H1 (cell line): ENCODE measurements around the gene EMP2. TPM values are rescaled to one million over a fixed set of nuclear protein-coding genes. Genes with fewer than 3 reads are reported as not detected.

Experiments used
- CTCF ChIA-PET: fragments of 300-600 bp; sonication (Branson Sonifier 250); formaldehyde crosslinking; loops from one replicate; lab custom pipeline; 2021; ENCODE audit not compliant: partially characterized antibody; lab: Charles Lee
- POLR2A ChIA-PET: fragments of 300-600 bp; sonication (Branson Sonifier 250); formaldehyde crosslinking; loops from one replicate; lab custom pipeline; 2021; ENCODE audit warnings: inconsistent platforms; ENCODE audit not compliant: partially characterized antibody; lab: Charles Lee
- DNase-seq, 2 experiments: peaks; one replicate each; pipeline versions ENCODE4 v3.0.0 to v3.0.0-alpha.2; 2010 to 2022; ENCODE audit warnings: low spot score in 2 of 2, low read depth in 1 of 2, mixed read lengths in 1 of 2
- FAIRE-seq: peaks from 2 replicates; lab custom pipeline; 2011; peaks lifted over from hg19 to GRCh38; lab: Jason Lieb, UNC
- H2AFZ ChIP-seq: 2 replicates; pipeline ENCODE4 v1.8.1; 2012; ENCODE audit warnings: low read length, inconsistent platforms
- H2AK5ac ChIP-seq: 2 replicates; pipeline ENCODE4 v1.6.1; 2013; ENCODE audit warnings: low read depth, low read length
- H2BK120ac ChIP-seq: replicated peaks from 2 replicates; pipeline ENCODE3; 2013; ENCODE audit warnings: low read depth, low read length, inconsistent platforms
- H2BK12ac ChIP-seq: 2 replicates; pipeline ENCODE4 v1.6.1; 2013; ENCODE audit warnings: low read depth, low read length
- H2BK15ac ChIP-seq: 2 replicates; pipeline ENCODE4 v1.6.1; 2013; ENCODE audit warnings: low read length
- H2BK20ac ChIP-seq: 2 replicates; pipeline ENCODE4 v1.6.1; 2013; ENCODE audit warnings: low read length
- H2BK5ac ChIP-seq: 2 replicates; pipeline ENCODE4 v1.6.1; 2013; ENCODE audit warnings: low read depth, low read length
- H3K14ac ChIP-seq: 2 replicates; pipeline ENCODE4 v1.6.1; 2013; ENCODE audit warnings: inconsistent platforms; ENCODE audit not compliant: insufficient read length
- H3K18ac ChIP-seq: 2 replicates; pipeline ENCODE4 v1.6.1; 2013; ENCODE audit warnings: low read length; ENCODE audit errors: extremely low read depth
- H3K23ac ChIP-seq: 2 replicates; pipeline ENCODE4 v1.6.1; 2013; ENCODE audit warnings: inconsistent platforms; ENCODE audit not compliant: insufficient read length
- H3K23me2 ChIP-seq: 2 replicates; pipeline ENCODE4 v1.6.1; 2013; ENCODE audit warnings: low read depth, low read length
- H3K27ac ChIP-seq: 2 replicates; pipeline ENCODE4 v1.6.1; 2011; ENCODE audit warnings: low read depth, low read length, inconsistent platforms
- H3K27me3 ChIP-seq, 4 experiments: replicated peaks in 1 of 4; 1 replicate in 1 of 4; 2 replicates in 3 of 4; pipeline versions ENCODE4 v1.6.1 to v1.8.1; 2011 to 2013; ENCODE audit warnings: low read length in 3 of 4, mild to moderate bottlenecking in 3 of 4, inconsistent platforms in 2 of 4, mixed read lengths in 2 of 4, moderate library complexity in 1 of 4; ENCODE audit not compliant: control insufficient read depth in 3 of 4, insufficient read depth in 3 of 4; ENCODE audit errors: extremely low read depth in 1 of 4
- H3K36me3 ChIP-seq, 4 experiments: 2 replicates each; pipeline versions ENCODE4 v1.6.1 to v1.8.1; 2011 to 2013; ENCODE audit warnings: mild to moderate bottlenecking in 4 of 4, low read length in 3 of 4, moderate library complexity in 2 of 4, control low read depth in 1 of 4, inconsistent platforms in 1 of 4; ENCODE audit not compliant: insufficient read depth in 4 of 4, control insufficient read depth in 2 of 4
- H3K4ac ChIP-seq: replicated peaks from 2 replicates; pipeline ENCODE3; 2013; ENCODE audit warnings: low read length, low read depth, mixed read lengths, inconsistent platforms; ENCODE audit not compliant: insufficient read length
- H3K4me1 ChIP-seq, 4 experiments: replicated peaks in 1 of 4; 1 replicate in 1 of 4; 2 replicates in 3 of 4; pipeline versions ENCODE4 v1.6.1 to v1.8.1; 2011 to 2013; ENCODE audit warnings: low read length in 3 of 4, inconsistent platforms in 2 of 4, mixed read lengths in 1 of 4; ENCODE audit not compliant: insufficient read depth in 4 of 4, control insufficient read depth in 3 of 4
- H3K4me2 ChIP-seq, 2 experiments: 2 replicates each; pipeline versions ENCODE4 v1.6.1 to v1.8.1; 2011 to 2013; ENCODE audit warnings: low read depth in 2 of 2, low read length in 2 of 2, control low read depth in 1 of 2, inconsistent platforms in 1 of 2, mild to moderate bottlenecking in 1 of 2; ENCODE audit not compliant: insufficient read depth in 1 of 2
- H3K4me3 ChIP-seq, 4 experiments: fragments of 200-600, 300-600 bp in 1 of 4; sonication (generic), shearing (Covaris generic), sonication (Bioruptor Twin) in 1 of 4; 2 replicates each; pipeline versions ENCODE4 v1.5.1 to v1.8.1; 2011 to 2016; ENCODE audit warnings: low read length in 4 of 4, low read depth in 3 of 4, control low read depth in 2 of 4, inconsistent platforms in 2 of 4, mild to moderate bottlenecking in 2 of 4, mixed read lengths in 1 of 4, moderate library complexity in 1 of 4; ENCODE audit not compliant: insufficient read depth in 2 of 4; ENCODE audit errors: extremely low read depth in 1 of 4
- H3K56ac ChIP-seq: replicated peaks from 2 replicates; pipeline ENCODE3; 2013; ENCODE audit warnings: low read depth, mild to moderate bottlenecking, mixed read lengths, low read length, inconsistent platforms; ENCODE audit not compliant: insufficient read length
- H3K79me1 ChIP-seq: 2 replicates; pipeline ENCODE4 v1.6.1; 2013; ENCODE audit warnings: low read depth, low read length, control low read depth
- H3K79me2 ChIP-seq, 2 experiments: 2 replicates each; pipeline versions ENCODE4 v1.6.1 to v1.8.1; 2012 to 2013; ENCODE audit warnings: low read length in 2 of 2, mild to moderate bottlenecking in 2 of 2, inconsistent platforms in 1 of 2; ENCODE audit not compliant: insufficient read depth in 2 of 2, control insufficient read depth in 1 of 2
- H3K9ac ChIP-seq, 4 experiments: replicated peaks in 1 of 4; 1 replicate in 1 of 4; 2 replicates in 3 of 4; pipeline versions ENCODE4 v1.6.1 to v1.8.1; 2011 to 2013; ENCODE audit warnings: low read depth in 3 of 4, low read length in 3 of 4, control low read depth in 2 of 4, mild to moderate bottlenecking in 2 of 4, moderate library complexity in 2 of 4, inconsistent platforms in 1 of 4; ENCODE audit errors: extremely low read depth in 1 of 4
- H3K9me3 ChIP-seq, 2 experiments: 2 replicates each; pipeline versions ENCODE4 v1.6.1 to v1.8.1; 2012 to 2013; ENCODE audit warnings: mild to moderate bottlenecking in 2 of 2, moderate library complexity in 2 of 2, control low read depth in 1 of 2, inconsistent platforms in 1 of 2, low read depth in 1 of 2, low read length in 1 of 2, mixed read lengths in 1 of 2; ENCODE audit not compliant: insufficient read depth in 2 of 2
- H4K20me1 ChIP-seq, 2 experiments: replicated peaks in 1 of 2; 2 replicates each; pipeline versions ENCODE3 to v1.8.1; 2011 to 2013; ENCODE audit warnings: inconsistent platforms in 2 of 2, low read length in 2 of 2, mild to moderate bottlenecking in 1 of 2; ENCODE audit not compliant: insufficient read depth in 2 of 2, control insufficient read depth in 1 of 2
- H4K5ac ChIP-seq: 2 replicates; pipeline ENCODE4 v1.6.1; 2013; ENCODE audit warnings: low read length, low read depth, mixed read lengths, inconsistent platforms; ENCODE audit not compliant: insufficient read length
- H4K8ac ChIP-seq: 2 replicates; pipeline ENCODE4 v1.8.0; 2013; ENCODE audit warnings: mild to moderate bottlenecking, moderate library complexity, low read length, inconsistent platforms; ENCODE audit not compliant: insufficient read depth; ENCODE audit errors: extremely low read depth
- H4K91ac ChIP-seq: replicated peaks from 2 replicates; pipeline ENCODE3; 2013; ENCODE audit warnings: low read length, mixed read lengths, inconsistent platforms; ENCODE audit not compliant: insufficient read length
- CTCF ChIP-seq, 3 experiments: IDR thresholded peaks; 1 replicate in 2 of 3; 2 replicates in 1 of 3; pipeline versions ENCODE4 v1.5.1 to v1.6.1; 2011; ENCODE audit warnings: low read length in 3 of 3, mild to moderate bottlenecking in 3 of 3, inconsistent platforms in 2 of 3, low read depth in 1 of 3, moderate library complexity in 1 of 3; ENCODE audit not compliant: insufficient read depth in 1 of 3; ENCODE audit errors: control extremely low read depth in 1 of 3
- FOSL1 ChIP-seq: IDR thresholded peaks from 2 replicates; pipeline ENCODE4 v1.6.1; 2011; ENCODE audit warnings: mild to moderate bottlenecking, low read depth, low read length, moderate library complexity; ENCODE audit not compliant: insufficient read depth
- HDAC6 ChIP-seq: IDR thresholded peaks from one replicate; pipeline ENCODE4 v1.7.1; 2012; ENCODE audit warnings: low read depth, mild to moderate bottlenecking, inconsistent platforms, low read length, moderate library complexity
- NRF1 ChIP-seq: IDR thresholded peaks from 2 replicates; pipeline ENCODE4 v1.6.1; 2011; ENCODE audit warnings: mild to moderate bottlenecking, low read depth, low read length, improper control_type of control experiment
- POLR2A ChIP-seq, 2 experiments: IDR thresholded peaks; 1 replicate in 1 of 2; 2 replicates in 1 of 2; pipeline ENCODE4 v1.6.1; 2011; ENCODE audit warnings: low read depth in 2 of 2, low read length in 2 of 2, mild to moderate bottlenecking in 2 of 2; ENCODE audit errors: control extremely low read depth in 1 of 2
- SP2 ChIP-seq: IDR thresholded peaks from 2 replicates; pipeline ENCODE4 v1.6.1; 2012; ENCODE audit warnings: mild to moderate bottlenecking, low read length, inconsistent platforms
- SRF ChIP-seq: IDR thresholded peaks from 2 replicates; pipeline ENCODE4 v1.6.1; 2011; ENCODE audit warnings: mild to moderate bottlenecking, low read depth, low read length, moderate library complexity
- TEAD4 ChIP-seq: IDR thresholded peaks from 2 replicates; pipeline ENCODE4 v1.6.1; 2012; ENCODE audit warnings: low read depth, low read length, inconsistent platforms, mixed read lengths
- YY1 ChIP-seq: IDR thresholded peaks from 2 replicates; pipeline ENCODE4 v1.6.1; 2011; ENCODE audit warnings: low read depth, mild to moderate bottlenecking, low read length
- WGBS, 2 experiments: shearing (Covaris generic) in 1 of 2; methylation state at CpG; one replicate each; pipeline versions ENCODE4 v1.1.6 to v1.1.7; 2013 to 2015; ENCODE audit warnings: low lambda C conversion rate in 2 of 2, mixed read lengths in 2 of 2, inconsistent platforms in 1 of 2, low coverage in 1 of 2, missing lambda C conversion rate in 1 of 2; ENCODE audit not compliant: insufficient replicate concordance in 2 of 2, insufficient coverage in 1 of 2, insufficient read length in 1 of 2; ENCODE audit errors: extremely low coverage in 1 of 2, missing lambda C conversion rate in 1 of 2; 5-methylcytosine and 5-hydroxymethylcytosine counted together
- polyA plus RNA-seq, 7 experiments: library from polyadenylated mRNA; depleted of rRNA in 3 of 7; stranded (reverse) in 5 of 7; unstranded in 2 of 7; fragments of >200 nt in 5 of 7; fragments of 200-250 nt in 2 of 7; gene quantifications; 1 replicate in 5 of 7; 2 replicates in 1 of 7; 4 replicates in 1 of 7; pipeline versions ENCODE4 v1.2.1 to v1.2.3, GENCODE V29; 2011 to 2013; ENCODE audit warnings: missing spikeins in 2 of 7, mixed read lengths in 2 of 7
- total RNA-seq: library from RNA; stranded (reverse); fragmentation: NEBNext Ultra II Directional; extraction: Animal tissue kit (Norgen Biotek cat#: 25700); gene quantifications from 2 replicates; pipeline ENCODE4 v1.2.1, GENCODE V29; 2021
- TF ChIP-seq, protein P1 (sequence below): IDR thresholded peaks from 2 replicates; pipeline ENCODE4 v1.6.1; 2012; ENCODE audit warnings: inconsistent platforms
- TF ChIP-seq, protein P2 (sequence below): IDR thresholded peaks from 2 replicates; pipeline ENCODE4 v1.6.1; 2011; ENCODE audit warnings: low read length, improper control_type of control experiment

Gene EMP2
- total and polyA plus RNA-seq, 2 of the 8 experiments (the other 6 are each of a cell fraction or from before 2014, with no cell fraction given), result 22.6 to 23.3 TPM

GRCh38 chr16:10597187-10597601 lies 16.8 kb upstream of the EMP2 start:
- FAIRE-seq, result no peak
- ChIA-PET CTCF (interaction anchor here (2.2 kb wide), 1 partner anchor 19 kb away, joined by 7 read pairs; no protein-coding TSS in a partner anchor), POLR2A (no interaction called here)
- H2BK20ac ChIP-seq, result no peak overlapping the region
- H3K9me3 ChIP-seq, result no peaks in the 10 kb centered on the region
- H3K14ac ChIP-seq, result no peak overlapping the region
- no peak overlapping the region for H4K5ac ChIP-seq
- no peak overlapping the region for H2BK15ac ChIP-seq
- H4K8ac ChIP-seq, result no peak overlapping the region
- H3K23me2 ChIP-seq, result peaks cover 2% of the 10 kb centered on the region; the same call in 1 of the 2 replicates
- H3K9ac ChIP-seq, result no peak overlapping the region
- H3K4me3 ChIP-seq, result no peak overlapping the region
- DNase-seq, result no peak
- peaks cover 0 to 6% (median 2%) of the 10 kb centered on the region in 4 experiments; a peak in 4 of 7 replicates for H3K4me1 ChIP-seq
- no peaks in the 10 kb centered on the region for H3K79me2 ChIP-seq
- H3K23ac ChIP-seq, result no peak overlapping the region
- no peak overlapping the region for H2AK5ac ChIP-seq
- H3K4me2 ChIP-seq, result no peak overlapping the region
- H4K91ac ChIP-seq, result no peak overlapping the region
- no peak overlapping the region for H3K18ac ChIP-seq
- H3K27ac ChIP-seq, result no peak overlapping the region
- no peak overlapping the region for H3K4ac ChIP-seq
- WGBS, 2 experiments, result 92% methylated on average over 3 of the region's 3 CpGs; no CpG with 5 or more reads in 1 of the 2 experiments
- H2BK120ac ChIP-seq, result no peak overlapping the region
- H4K20me1 ChIP-seq, result no peaks in the 10 kb centered on the region
- no peak overlapping the region for H2BK12ac ChIP-seq
- no peaks in the 10 kb centered on the region for H3K36me3 ChIP-seq
- H2BK5ac ChIP-seq, result no peak overlapping the region
- no peak overlapping the region for H2AFZ ChIP-seq
- H3K56ac ChIP-seq, result no peak overlapping the region
- H3K79me1 ChIP-seq, result no peaks in the 10 kb centered on the region
- H3K27me3 ChIP-seq, result no peaks in the 10 kb centered on the region; a peak in 1 of 7 replicates
- TF ChIP-seq NRF1 (no peak), TEAD4 (no peak), SP2 (no peak), FOSL1 (no peak), CTCF (IDR thresholded peaks at IDR 0.05; ENCODE audit: control extremely low read depth in 1 of 3, insufficient read depth in 1 of 3, low read depth in 1 of 3, low read length in 3 of 3) (no peak), HDAC6 (no peak), POLR2A (IDR thresholded peaks at IDR 0.05; ENCODE audit: control extremely low read depth in 1 of 2, low read depth in 2 of 2, low read length in 2 of 2) (no peak), SRF (no peak), YY1 (no peak)
- TF ChIP-seq, protein P1, sequence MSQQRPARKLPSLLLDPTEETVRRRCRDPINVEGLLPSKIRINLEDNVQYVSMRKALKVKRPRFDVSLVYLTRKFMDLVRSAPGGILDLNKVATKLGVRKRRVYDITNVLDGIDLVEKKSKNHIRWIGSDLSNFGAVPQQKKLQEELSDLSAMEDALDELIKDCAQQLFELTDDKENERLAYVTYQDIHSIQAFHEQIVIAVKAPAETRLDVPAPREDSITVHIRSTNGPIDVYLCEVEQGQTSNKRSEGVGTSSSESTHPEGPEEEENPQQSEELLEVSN, result no peak
- TF ChIP-seq, protein P2, sequence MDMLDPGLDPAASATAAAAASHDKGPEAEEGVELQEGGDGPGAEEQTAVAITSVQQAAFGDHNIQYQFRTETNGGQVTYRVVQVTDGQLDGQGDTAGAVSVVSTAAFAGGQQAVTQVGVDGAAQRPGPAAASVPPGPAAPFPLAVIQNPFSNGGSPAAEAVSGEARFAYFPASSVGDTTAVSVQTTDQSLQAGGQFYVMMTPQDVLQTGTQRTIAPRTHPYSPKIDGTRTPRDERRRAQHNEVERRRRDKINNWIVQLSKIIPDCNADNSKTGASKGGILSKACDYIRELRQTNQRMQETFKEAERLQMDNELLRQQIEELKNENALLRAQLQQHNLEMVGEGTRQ, result no peak
